Ovary (tissue), 9 donors: ENCODE data around the gene OR4A15. TPM values are rescaled to one million over a fixed set of nuclear protein-coding genes. Genes with fewer than 3 reads are reported as not detected.

Experiments used
- DNase-seq, 5 donors: peaks; one replicate each; pipeline ENCODE4 v3.0.0-alpha.2; 2019 to 2020
- H3K27ac ChIP-seq, 2 donors: fragments of 200-600 bp; one replicate each; pipeline versions ENCODE4 v1.5.1 to v1.8.0; 2019 to 2022
- H3K27me3 ChIP-seq: fragments of 200-600 bp; one replicate; pipeline ENCODE4 v1.8.0; 2022
- H3K36me3 ChIP-seq: fragments of 200-600 bp; sonication (generic); one replicate; pipeline ENCODE4 v1.5.1; 2019
- H3K4me1 ChIP-seq: one replicate; pipeline ENCODE4 v1.8.1; 2013; ENCODE audit warnings: mild to moderate bottlenecking, moderate library complexity; ENCODE audit not compliant: insufficient read depth
- H3K4me3 ChIP-seq: fragments of 200-600 bp; sonication (generic); one replicate; pipeline ENCODE4 v1.5.1; 2017
- H3K9me3 ChIP-seq, 2 donors: fragments of 200-600 bp in 1 of 2; sonication (generic) in 1 of 2; one replicate each; pipeline versions ENCODE4 v1.5.1 to v1.8.1; 2013 to 2019; ENCODE audit warnings: mild to moderate bottlenecking in 1 of 2, moderate library complexity in 1 of 2
- CTCF ChIP-seq, 3 donors: fragments of 450-650 bp in 2 of 3; fragments of 200-600 bp in 1 of 3; IDR thresholded peaks; one replicate each; pipeline versions ENCODE4 v1.5.1 to v1.8.0; 2016 to 2022; ENCODE audit warnings: antibody characterized with exemption in 3 of 3, mild to moderate bottlenecking in 1 of 3
- EP300 ChIP-seq: sonication (generic); formaldehyde crosslinking; IDR thresholded peaks from one replicate; pipeline ENCODE4 v1.6.1; 2017; ENCODE audit warnings: antibody characterized with exemption
- POLR2A ChIP-seq: fragments of 450-650 bp; IDR thresholded peaks from one replicate; pipeline ENCODE4 v1.6.1; 2017; ENCODE audit warnings: antibody characterized with exemption, mild to moderate bottlenecking, moderate library complexity
- WGBS, 3 donors: extraction: QIAGEN DNeasy Blood & Tissue Kit in 1 of 3; methylation state at CpG; one replicate each; pipeline versions ENCODE4 v1.1.5 to v1.1.7; 2013 to 2017; 5-methylcytosine and 5-hydroxymethylcytosine counted together
- intact Hi-C, 4 donors: fragments of 100-400 bp; cut with DNase I; formaldehyde crosslinking; loops; one replicate each; pipeline versions ENCODE4 v1.11.0 to v1.15.1; 2022 to 2023
- polyA plus RNA-seq, 2 donors: library from polyadenylated mRNA; stranded (reverse); fragments of 200-250 nt in 1 of 2; fragments of 350-450 nt in 1 of 2; fragmentation: Illumina TruSeq in 1 of 2; extraction: RNeasy Lipid Tissue Mini Kit (QIAGEN cat#74804) in 1 of 2; gene quantifications; one replicate each; pipeline ENCODE4 v1.2.3, GENCODE V29; 2013 to 2014
- small RNA-seq: library from RNA; depleted of rRNA; stranded (forward); fragments of <200 nt; gene quantifications from one replicate; pipeline ENCODE3, GENCODE V24; 2016
- total RNA-seq, 7 donors: library from RNA; depleted of rRNA in 2 of 7; stranded (reverse); fragments of >200 nt in 2 of 7; fragmentation: NEBNext Ultra II Directional in 3 of 7; extraction: Animal tissue kit (Norgen Biotek cat#: 25700) in 3 of 7; gene quantifications; one replicate each; pipeline versions ENCODE4 v1.1.0 to v1.2.4, GENCODE V29; 2016 to 2023
- donor health status: DM: no; HTN: no; CAD: no; lungs with moderate emphysema.
- donor health status: DM: no; HTN: no; CAD: no.
- donor health status: Bipolar disorder and iron deficiency.
- donor health status: DM: yes; HTN: yes; CAD: no.
- donor health status: DM: no; HTN: no; CAD: no.
- donor health status: DM: yes; HTN: yes; CAD: no.

The OR4A15 gene
- total and polyA plus RNA-seq, 9 donors = not detected

- 5 to 13% (median 6%) methylated on average over 1 of the region's 1 CpG for WGBS, 3 donors
- Histone ChIP-seq H3K36me3 (no peaks in the 10 kb centered on the region), H3K4me3 (no peak overlapping the region), H3K4me1 (no peaks in the 10 kb centered on the region), H3K27ac (no peak overlapping the region), H3K9me3 (no peaks in the 10 kb centered on the region), H3K27me3 (no peaks in the 10 kb centered on the region)
- no peak for DNase-seq
- intact Hi-C loops = no loop called here
- TF ChIP-seq POLR2A (no peak), EP300 (no peak), CTCF (IDR thresholded peaks at IDR 0.05) (no peak)
These were observed 18.7 kb upstream of the OR4A15 start for GRCh38 chr11:55349032-55349431.

GRCh38 chr11:55357560-55358184 is 10.1 kb upstream of the OR4A15 start:
- TF ChIP-seq EP300 (no peak), CTCF (IDR thresholded peaks at IDR 0.05) (no peak), POLR2A (no peak)
- Histone ChIP-seq H3K27ac (no peak overlapping the region), H3K4me3 (no peak overlapping the region), H3K27me3 (no peaks in the 10 kb centered on the region), H3K36me3 (no peaks in the 10 kb centered on the region), H3K9me3 (no peaks in the 10 kb centered on the region), H3K4me1 (no peaks in the 10 kb centered on the region)
- intact Hi-C loops = no loop called here
- 4 to 16% (median 5%) methylated on average over 1 of the region's 1 CpG for WGBS, 3 donors
- DNase-seq = no peak

- H3K9me3 ChIP-seq = no peaks in the 10 kb centered on the region
- no peak for DNase-seq
- H3K4me3 ChIP-seq = no peak overlapping the region
- H3K27ac ChIP-seq = no peak overlapping the region
- no peaks in the 10 kb centered on the region for H3K4me1 ChIP-seq
- no peaks in the 10 kb centered on the region for H3K36me3 ChIP-seq
- no peaks in the 10 kb centered on the region for H3K27me3 ChIP-seq
- intact Hi-C loops = no loop called here
- WGBS, 3 donors = 6 to 12% (median 9%) methylated on average over 1 of the region's 1 CpG
- TF ChIP-seq EP300 (no peak), POLR2A (no peak), CTCF (IDR thresholded peaks at IDR 0.05) (no peak)
These were observed 33.2 kb downstream of the OR4A15 start for GRCh38 chr11:55401011-55401410.

Small RNA genes lying within 50 kb of the gene (small RNA-seq; reads per million reads assigned to genes)
- not detected for gene OR4X7P

Other genes with a start within 250 kb of the OR4A15 start
- not detected for gene TRIM48, start 105.8 kb upstream of the OR4A15 start, total RNA-seq
- not detected for gene TRIM48, start 105.8 kb upstream of the OR4A15 start, polyA plus RNA-seq
- not detected for gene OR4A16, start 24.8 kb upstream of the OR4A15 start, total RNA-seq
- gene OR4A16, start 24.8 kb upstream of the OR4A15 start, polyA plus RNA-seq = not detected
- not detected for gene OR4C15, start 186.5 kb downstream of the OR4A15 start, total RNA-seq
- not detected for gene OR4C15, start 186.5 kb downstream of the OR4A15 start, polyA plus RNA-seq
- gene OR4C16, start 204.2 kb downstream of the OR4A15 start, total RNA-seq = not detected
- gene OR4C16, start 204.2 kb downstream of the OR4A15 start, polyA plus RNA-seq = not detected
- not detected for gene OR4C11, start 239.7 kb downstream of the OR4A15 start, total RNA-seq
- gene OR4C11, start 239.7 kb downstream of the OR4A15 start, polyA plus RNA-seq = not detected